ENCODE results near the gene CCL4.
"Not testable (repeated sequence)": the region's sequence is repeated elsewhere in the genome, so short reads cannot be mapped to it uniquely, and the experiment has no call there.

CCL4 gene

DNA sequence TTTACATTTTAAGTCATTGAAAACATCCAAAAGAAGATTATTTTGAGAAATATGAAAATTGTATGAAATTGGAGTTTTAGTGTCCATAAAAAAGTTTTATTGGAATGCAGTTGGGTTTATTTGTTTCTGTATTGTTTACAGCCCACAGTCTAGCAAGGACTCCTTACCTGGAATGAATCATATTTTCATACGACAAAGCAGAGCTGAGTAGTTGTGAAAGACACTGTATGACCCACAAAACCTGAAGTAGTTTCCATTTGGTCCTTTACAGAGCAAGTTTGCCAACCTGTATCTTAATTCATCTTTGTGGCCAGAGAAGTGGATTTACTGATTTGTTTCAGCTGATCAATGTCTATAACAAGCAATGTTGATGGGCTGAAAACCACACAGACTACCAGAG lies 29.3 kb upstream of the CCL4 start:
- Histone ChIP-seq H3K4me2 (ENCODE audit: low read depth, low read length, poor library complexity, severe bottlenecking) (no peak overlapping the region), H3K79me2 (ENCODE audit: insufficient read depth, low read length) (no peaks in the 10 kb centered on the region), H4K20me1 (ENCODE audit: insufficient read depth, low read length, poor library complexity, severe bottlenecking) (no peaks in the 10 kb centered on the region), H3K36me3 (ENCODE audit: insufficient read depth, low read length) (no peaks in the 10 kb centered on the region), H3K9ac (ENCODE audit: low read depth, low read length, poor library complexity, severe bottlenecking) (no peak overlapping the region), H3F3A (ENCODE audit: low read depth) (no peaks in the 10 kb centered on the region), H2AFZ (ENCODE audit: low read length) (no peak overlapping the region), H3K4me3 (ENCODE audit: low read length, poor library complexity, severe bottlenecking) (no peak overlapping the region), H3K27me3 (ENCODE audit: insufficient read depth, low read length, poor library complexity, severe bottlenecking) (peaks cover 13% of the 10 kb centered on the region), H3K9me2 (replicated peaks; ENCODE audit: low read depth, low read length) (no peaks in the 10 kb centered on the region), H3K9me3 (ENCODE audit: insufficient read depth, low read depth, low read length) (no peaks in the 10 kb centered on the region), H3K4me1 (ENCODE audit: insufficient read depth, low read length, poor library complexity, severe bottlenecking) (no peaks in the 10 kb centered on the region)
- TF ChIP-seq EZH2phosphoT487 (IDR thresholded peaks at IDR 0.05; ENCODE audit: borderline replicate concordance): no peak
- TF ChIP-seq, protein P1, sequence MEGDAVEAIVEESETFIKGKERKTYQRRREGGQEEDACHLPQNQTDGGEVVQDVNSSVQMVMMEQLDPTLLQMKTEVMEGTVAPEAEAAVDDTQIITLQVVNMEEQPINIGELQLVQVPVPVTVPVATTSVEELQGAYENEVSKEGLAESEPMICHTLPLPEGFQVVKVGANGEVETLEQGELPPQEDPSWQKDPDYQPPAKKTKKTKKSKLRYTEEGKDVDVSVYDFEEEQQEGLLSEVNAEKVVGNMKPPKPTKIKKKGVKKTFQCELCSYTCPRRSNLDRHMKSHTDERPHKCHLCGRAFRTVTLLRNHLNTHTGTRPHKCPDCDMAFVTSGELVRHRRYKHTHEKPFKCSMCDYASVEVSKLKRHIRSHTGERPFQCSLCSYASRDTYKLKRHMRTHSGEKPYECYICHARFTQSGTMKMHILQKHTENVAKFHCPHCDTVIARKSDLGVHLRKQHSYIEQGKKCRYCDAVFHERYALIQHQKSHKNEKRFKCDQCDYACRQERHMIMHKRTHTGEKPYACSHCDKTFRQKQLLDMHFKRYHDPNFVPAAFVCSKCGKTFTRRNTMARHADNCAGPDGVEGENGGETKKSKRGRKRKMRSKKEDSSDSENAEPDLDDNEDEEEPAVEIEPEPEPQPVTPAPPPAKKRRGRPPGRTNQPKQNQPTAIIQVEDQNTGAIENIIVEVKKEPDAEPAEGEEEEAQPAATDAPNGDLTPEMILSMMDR (conservative IDR thresholded peaks at IDR 0.05; ENCODE audit: low read length): no peak

DNA sequence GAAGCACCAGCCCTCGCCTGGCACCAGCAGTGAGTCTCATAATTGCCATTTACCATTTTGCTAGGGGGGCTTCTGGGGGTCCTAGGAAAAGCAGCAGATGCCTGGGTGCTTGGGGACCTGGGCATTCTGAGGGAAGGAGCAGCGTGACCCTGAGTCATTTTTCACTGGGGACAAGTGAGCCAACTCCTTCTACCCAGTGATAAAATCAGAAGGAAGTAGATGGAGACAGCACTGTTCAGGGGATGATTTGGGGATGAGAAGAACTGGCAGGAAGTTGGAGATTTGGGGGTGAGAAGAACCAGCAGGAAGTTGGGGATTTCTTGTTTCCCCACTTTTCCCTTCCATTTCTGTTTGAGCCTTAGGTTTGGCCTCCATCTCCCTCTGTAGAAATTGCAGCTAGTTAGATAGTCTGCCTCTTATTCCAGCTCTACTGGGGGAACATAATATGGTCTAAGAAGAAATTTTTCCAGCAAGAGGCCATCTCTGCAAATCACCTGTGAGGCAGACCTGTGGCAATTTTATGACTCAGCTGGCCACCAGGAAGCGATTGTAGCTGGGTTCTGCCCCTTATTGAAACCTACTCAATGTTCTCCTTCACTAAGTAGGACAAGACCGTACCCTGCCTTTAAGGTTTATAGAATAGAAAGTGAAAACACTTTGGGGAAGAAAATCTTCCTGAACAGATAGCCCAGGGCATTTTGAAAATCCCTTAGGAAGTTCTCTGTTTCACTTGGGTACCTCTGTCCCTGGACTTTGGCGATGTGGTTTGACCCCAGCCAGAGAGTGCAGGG lies 21.8 kb upstream of the CCL4 start:
- H3K9ac ChIP-seq (ENCODE audit: low read depth, low read length, poor library complexity, severe bottlenecking); H3F3A ChIP-seq (ENCODE audit: low read depth); H3K4me1 ChIP-seq (ENCODE audit: insufficient read depth, low read length, poor library complexity, severe bottlenecking); H3K4me3 ChIP-seq (ENCODE audit: low read length, poor library complexity, severe bottlenecking); H3K79me2 ChIP-seq (ENCODE audit: insufficient read depth, low read length); H3K9me2 ChIP-seq (replicated peaks; ENCODE audit: low read depth, low read length); H4K20me1 ChIP-seq (ENCODE audit: insufficient read depth, low read length, poor library complexity, severe bottlenecking); H3K9me3 ChIP-seq (ENCODE audit: insufficient read depth, low read depth, low read length); H3K36me3 ChIP-seq (ENCODE audit: insufficient read depth, low read length): not testable (repeated sequence)
- peak overlapping the region; percentile 67 for H2AFZ ChIP-seq (ENCODE audit: low read length)
- peak overlapping the region; percentile 39 for H3K4me2 ChIP-seq (ENCODE audit: low read depth, low read length, poor library complexity, severe bottlenecking)
- H3K27me3 ChIP-seq (ENCODE audit: insufficient read depth, low read length, poor library complexity, severe bottlenecking): peaks cover 30% of the 10 kb centered on the region

DNA sequence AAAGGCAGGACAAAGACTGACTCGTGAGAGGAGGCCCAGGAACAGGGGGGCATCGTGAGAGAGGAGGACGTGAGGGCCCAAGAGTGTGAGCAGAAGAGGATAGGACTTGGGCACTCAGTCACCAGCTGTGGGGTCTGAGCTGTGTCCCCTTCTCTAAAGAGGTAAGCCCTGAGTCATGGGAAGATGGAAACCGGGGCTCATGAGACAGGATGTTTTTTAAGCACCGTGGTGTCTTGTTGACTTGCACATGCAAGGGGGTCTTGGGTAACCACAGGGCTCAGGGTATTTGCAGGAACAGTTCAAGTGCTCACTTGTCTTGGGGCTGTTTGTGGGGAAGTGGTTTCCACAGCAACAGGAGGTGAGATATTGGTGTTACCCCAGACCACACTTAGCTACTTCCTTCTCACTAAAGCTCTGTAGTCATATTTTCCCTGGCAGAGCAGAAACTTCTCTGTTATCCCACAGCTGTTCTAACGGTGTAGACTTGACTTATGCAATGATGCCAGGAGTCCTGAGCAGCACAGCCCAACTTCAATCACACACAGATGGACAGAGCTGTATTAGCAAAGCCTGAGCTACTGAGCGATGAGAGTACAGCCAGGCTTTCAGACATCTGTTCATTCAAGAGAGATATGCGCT lies 21.0 kb upstream of the CCL4 start:
- H3K9ac ChIP-seq (ENCODE audit: low read depth, low read length, poor library complexity, severe bottlenecking); H3F3A ChIP-seq (ENCODE audit: low read depth); H3K36me3 ChIP-seq (ENCODE audit: insufficient read depth, low read length); H3K79me2 ChIP-seq (ENCODE audit: insufficient read depth, low read length); H3K9me3 ChIP-seq (ENCODE audit: insufficient read depth, low read depth, low read length); H4K20me1 ChIP-seq (ENCODE audit: insufficient read depth, low read length, poor library complexity, severe bottlenecking); H3K9me2 ChIP-seq (replicated peaks; ENCODE audit: low read depth, low read length); H3K4me1 ChIP-seq (ENCODE audit: insufficient read depth, low read length, poor library complexity, severe bottlenecking): not testable (repeated sequence)
- H2AFZ ChIP-seq (ENCODE audit: low read length): peak overlapping the region; percentile 67
- peaks cover 28% of the 10 kb centered on the region for H3K27me3 ChIP-seq (ENCODE audit: insufficient read depth, low read length, poor library complexity, severe bottlenecking)
- peak overlapping the region; percentile 46 for H3K4me3 ChIP-seq (ENCODE audit: low read length, poor library complexity, severe bottlenecking)
- H3K4me2 ChIP-seq (ENCODE audit: low read depth, low read length, poor library complexity, severe bottlenecking): peak overlapping the region; percentile 39

DNA sequence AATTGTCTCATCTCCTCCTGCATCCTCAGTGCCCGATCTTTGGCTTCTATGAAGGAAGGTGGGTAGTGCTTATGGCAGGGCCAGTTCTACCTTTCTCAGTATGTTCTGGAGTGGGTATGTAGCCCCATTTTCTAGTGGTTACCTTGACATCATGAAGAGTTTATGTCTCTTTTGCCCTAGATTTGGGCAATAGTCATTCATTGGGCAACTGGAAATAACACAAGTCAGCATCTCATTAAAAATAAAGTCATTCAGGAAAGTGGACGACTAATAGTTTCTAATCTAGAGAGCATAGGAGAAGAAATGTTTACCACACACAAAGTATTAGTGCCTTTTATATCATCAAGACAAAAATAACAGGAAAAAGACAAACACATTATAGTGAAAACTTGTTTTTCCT lies 19.9 kb upstream of the CCL4 start:
- not testable (repeated sequence) for H3K4me2 ChIP-seq (ENCODE audit: low read depth, low read length, poor library complexity, severe bottlenecking); H3K9me3 ChIP-seq (ENCODE audit: insufficient read depth, low read depth, low read length); H3K36me3 ChIP-seq (ENCODE audit: insufficient read depth, low read length); H3K79me2 ChIP-seq (ENCODE audit: insufficient read depth, low read length); H3K4me3 ChIP-seq (ENCODE audit: low read length, poor library complexity, severe bottlenecking); H3K9ac ChIP-seq (ENCODE audit: low read depth, low read length, poor library complexity, severe bottlenecking); H3K4me1 ChIP-seq (ENCODE audit: insufficient read depth, low read length, poor library complexity, severe bottlenecking); H3K9me2 ChIP-seq (replicated peaks; ENCODE audit: low read depth, low read length); H3F3A ChIP-seq (ENCODE audit: low read depth); H4K20me1 ChIP-seq (ENCODE audit: insufficient read depth, low read length, poor library complexity, severe bottlenecking); H2AFZ ChIP-seq (ENCODE audit: low read length)
- H3K27me3 ChIP-seq (ENCODE audit: insufficient read depth, low read length, poor library complexity, severe bottlenecking): peaks cover 23% of the 10 kb centered on the region
